ENCODE results near the gene ACVR1.

Gene ACVR1

DNA sequence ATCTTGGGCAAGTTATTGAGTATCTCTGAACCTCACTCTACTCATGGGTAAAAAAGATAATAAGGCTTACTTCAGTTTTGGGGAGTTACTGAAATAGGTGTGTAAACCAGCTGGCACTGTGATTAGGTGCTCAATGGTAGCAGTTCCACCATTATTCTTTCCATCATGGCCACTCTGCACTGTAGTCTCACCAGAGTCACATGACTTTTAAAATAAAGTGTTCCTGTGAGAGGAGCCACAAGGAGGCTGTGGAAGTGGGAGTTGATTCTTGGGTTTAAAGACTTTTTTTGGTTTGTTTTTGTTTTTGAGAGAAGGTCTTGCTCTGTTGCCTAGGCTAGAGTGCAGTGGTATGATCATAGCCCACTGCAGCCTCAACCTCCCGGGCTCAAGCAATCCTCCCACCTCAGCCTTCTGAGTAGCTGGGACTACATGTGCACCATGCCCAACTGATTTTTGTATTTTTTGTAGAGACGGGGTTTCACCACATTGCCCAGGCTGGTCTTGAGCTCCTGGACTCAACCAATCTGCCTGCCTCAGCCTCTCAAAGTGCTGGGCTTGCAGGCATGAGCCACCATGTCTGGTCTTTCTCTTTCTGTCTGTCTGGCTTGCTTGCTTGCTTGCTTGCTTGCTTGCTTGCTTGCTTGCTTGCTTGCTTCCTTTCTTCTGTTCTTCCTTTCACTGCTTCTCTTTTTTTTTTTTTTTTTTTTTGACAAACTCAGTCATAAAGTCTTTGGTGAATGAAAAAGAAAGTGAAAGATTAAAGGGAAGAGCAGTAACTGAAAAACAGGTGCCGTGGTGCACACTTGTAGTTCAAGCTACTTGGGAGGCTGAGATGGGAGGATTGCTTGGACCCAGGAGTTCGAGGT lies 21.2 kb upstream of the ACVR1 start:
- H3K4me3 ChIP-seq (ENCODE audit: low read depth, low read length): no peak overlapping the region
- DNase-seq (ENCODE audit: low read depth): no peak
- TF ChIP-seq, protein P1, sequence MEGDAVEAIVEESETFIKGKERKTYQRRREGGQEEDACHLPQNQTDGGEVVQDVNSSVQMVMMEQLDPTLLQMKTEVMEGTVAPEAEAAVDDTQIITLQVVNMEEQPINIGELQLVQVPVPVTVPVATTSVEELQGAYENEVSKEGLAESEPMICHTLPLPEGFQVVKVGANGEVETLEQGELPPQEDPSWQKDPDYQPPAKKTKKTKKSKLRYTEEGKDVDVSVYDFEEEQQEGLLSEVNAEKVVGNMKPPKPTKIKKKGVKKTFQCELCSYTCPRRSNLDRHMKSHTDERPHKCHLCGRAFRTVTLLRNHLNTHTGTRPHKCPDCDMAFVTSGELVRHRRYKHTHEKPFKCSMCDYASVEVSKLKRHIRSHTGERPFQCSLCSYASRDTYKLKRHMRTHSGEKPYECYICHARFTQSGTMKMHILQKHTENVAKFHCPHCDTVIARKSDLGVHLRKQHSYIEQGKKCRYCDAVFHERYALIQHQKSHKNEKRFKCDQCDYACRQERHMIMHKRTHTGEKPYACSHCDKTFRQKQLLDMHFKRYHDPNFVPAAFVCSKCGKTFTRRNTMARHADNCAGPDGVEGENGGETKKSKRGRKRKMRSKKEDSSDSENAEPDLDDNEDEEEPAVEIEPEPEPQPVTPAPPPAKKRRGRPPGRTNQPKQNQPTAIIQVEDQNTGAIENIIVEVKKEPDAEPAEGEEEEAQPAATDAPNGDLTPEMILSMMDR (IDR thresholded peaks at IDR 0.05; ENCODE audit: control insufficient read depth, extremely low read depth, insufficient read depth): no peak

GRCh38 chr2:157895531-157895930 lies 19.4 kb upstream of the ACVR1 start:
- H3K4me3 ChIP-seq (ENCODE audit: low read depth, low read length): no peak overlapping the region
- DNase-seq (ENCODE audit: low read depth): no peak

DNA sequence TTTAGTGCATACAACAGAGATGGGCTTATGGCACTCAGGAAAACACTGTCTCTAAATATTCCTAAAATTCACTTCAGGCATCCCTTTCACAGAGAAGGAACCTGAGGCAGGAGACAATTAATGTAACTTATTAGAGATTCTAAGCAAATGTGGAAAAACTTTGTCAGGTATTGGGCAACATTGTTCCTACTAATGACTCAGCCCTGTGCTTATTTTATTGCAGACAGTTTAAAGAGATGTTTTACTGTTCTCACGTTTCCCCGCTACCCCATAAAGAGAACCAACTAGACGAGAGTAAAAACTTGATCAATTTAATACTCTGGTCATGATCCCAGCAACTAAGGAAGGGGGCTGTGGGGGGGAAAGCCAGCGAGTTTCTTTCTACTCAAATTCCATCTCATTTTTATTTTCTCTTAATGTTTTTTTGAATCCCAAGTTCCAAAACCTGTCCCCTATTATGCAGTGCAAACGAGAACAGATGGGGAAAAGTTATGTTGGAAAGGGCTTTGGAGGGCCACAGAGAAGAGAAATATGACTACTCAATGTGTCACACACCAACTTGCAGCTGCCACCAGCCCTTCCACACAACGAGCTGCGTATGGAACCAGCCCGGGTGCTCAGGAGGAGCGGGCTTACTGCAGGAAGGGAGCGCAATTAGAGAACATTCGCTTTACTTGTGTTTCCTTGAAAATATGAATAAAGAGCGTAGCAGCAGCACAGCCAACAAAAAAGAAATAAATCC lies 18.7 kb upstream of the ACVR1 start:
- H3K4me3 ChIP-seq (ENCODE audit: low read depth, low read length): no peak overlapping the region
- no peak for DNase-seq (ENCODE audit: low read depth)
- TF ChIP-seq, protein P1 (IDR thresholded peaks at IDR 0.05; ENCODE audit: control insufficient read depth, extremely low read depth, insufficient read depth): no peak

More at GRCh38 chr2:157895531-157895930, 19.4 kb upstream of the ACVR1 start:
- TF ChIP-seq, protein P1 (IDR thresholded peaks at IDR 0.05; ENCODE audit: control insufficient read depth, extremely low read depth, insufficient read depth): no peak

- H3K4me3 ChIP-seq (ENCODE audit: low read depth, low read length): no peak overlapping the region
- DNase-seq (ENCODE audit: low read depth): no peak
- TF ChIP-seq, protein P1 (IDR thresholded peaks at IDR 0.05; ENCODE audit: control insufficient read depth, extremely low read depth, insufficient read depth): no peak
These were observed 17.5 kb upstream of the ACVR1 start for GRCh38 chr2:157893611-157894010.

- DNase-seq (ENCODE audit: low read depth): no peak
- TF ChIP-seq, protein P1 (IDR thresholded peaks at IDR 0.05; ENCODE audit: control insufficient read depth, extremely low read depth, insufficient read depth): no peak
- no peak overlapping the region for H3K4me3 ChIP-seq (ENCODE audit: low read depth, low read length)
These were observed 15.5 kb upstream of the ACVR1 start for GRCh38 chr2:157891643-157892041.

DNA sequence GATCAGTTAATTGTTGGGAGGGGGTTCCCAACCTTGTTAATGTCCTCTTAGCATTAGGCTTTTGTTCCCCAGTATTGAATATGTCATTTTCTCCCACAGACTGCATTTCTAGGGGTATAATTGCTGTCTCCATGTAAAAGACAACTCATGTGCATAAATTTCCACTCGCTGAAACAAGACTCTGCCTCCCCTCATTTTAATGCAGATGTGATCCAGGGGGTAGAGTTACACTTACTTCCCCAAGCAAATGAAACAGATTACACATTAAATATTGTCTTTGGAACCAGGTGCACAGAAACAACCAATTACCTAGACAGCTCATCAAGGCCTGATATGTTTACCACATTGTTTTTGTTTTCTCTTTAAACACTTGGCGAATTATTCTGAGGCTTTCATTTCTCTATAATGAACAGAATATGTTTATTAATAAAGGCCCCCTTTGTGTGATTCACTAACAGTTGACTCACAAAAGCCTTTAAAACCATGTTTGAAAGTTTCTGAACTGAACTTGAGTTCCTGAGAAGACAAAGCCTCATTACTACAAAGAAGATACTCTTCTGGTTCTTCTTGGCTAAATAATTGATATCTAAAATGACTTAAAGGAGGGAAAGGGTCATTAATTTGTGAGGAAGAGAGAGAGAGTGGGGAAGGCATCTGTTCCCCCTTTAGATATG lies 15.0 kb upstream of the ACVR1 start:
- DNase-seq (ENCODE audit: low read depth): no peak
- H3K4me3 ChIP-seq (ENCODE audit: low read depth, low read length): no peak overlapping the region
- TF ChIP-seq, protein P1 (IDR thresholded peaks at IDR 0.05; ENCODE audit: control insufficient read depth, extremely low read depth, insufficient read depth): no peak

All from LNCaP clone FGC (cell line).